HCT116 (cell line): Measurements from ENCODE around the gene SLC7A11. TPM values are rescaled to one million over a fixed set of nuclear protein-coding genes. Genes with fewer than 3 reads are reported as not detected.
A peak's percentile ranks its signal among the peaks of the same experiment; 100 is the strongest.

ENCODE experiments used
- ATAC-seq: fragments of 200-7000 bp; cut with Tn5 transposase; 2 replicates; pipeline ENCODE4 v1.9.1; 2020; ENCODE audit warnings: mild to moderate bottlenecking, moderate library complexity
- BruUV-seq: library from RNA; stranded (reverse); fragments of 400-500 nt; replicated peaks from 2 replicates; lab custom pipeline; 2021; lab: Mats Ljungman, UMichigan
- CTCF ChIA-PET: fragments of 300-600 bp; sonication (Branson Sonifier 250); formaldehyde crosslinking; loops from one replicate; lab custom pipeline; 2021; ENCODE audit warnings: antibody characterized with exemption; lab: Charles Lee
- POLR2A ChIA-PET: fragments of 300-600, 350-600 bp; sonication (Branson Sonifier 250); formaldehyde crosslinking; loops from one replicate; lab custom pipeline; 2021; ENCODE audit warnings: antibody characterized with exemption; lab: Charles Lee
- RAD21 ChIA-PET, 2 experiments: fragments of 300-600 bp; sonication (Branson Sonifier 250); formaldehyde crosslinking; loops; one replicate each; lab custom pipeline; 2023; ENCODE audit warnings: low total read pairs in 2 of 2; ENCODE audit not compliant: uncharacterized antibody in 2 of 2, unreplicated experiment in 2 of 2, low non-redundant PET in 1 of 2; lab: Charles Lee
- DNase-seq: peaks from one replicate; pipeline ENCODE4 v3.0.0-alpha.2; 2010; ENCODE audit warnings: low read depth, low spot score
- H2AFZ ChIP-seq: fragments of 200-600 bp; shearing (Covaris generic), sonication (generic); 2 replicates; pipeline ENCODE4 v1.6.1; 2017; ENCODE audit warnings: low read depth, mixed run types, mixed read lengths, antibody characterized with exemption, low read length; ENCODE audit not compliant: poor library complexity, severe bottlenecking
- H3K27ac ChIP-seq: 2 replicates; pipeline ENCODE4 v1.5.1; 2012; ENCODE audit warnings: low read depth, low read length
- H3K27me3 ChIP-seq: fragments of 200-600 bp; sonication (generic); 2 replicates; pipeline ENCODE4 v1.6.1; 2016; ENCODE audit warnings: mixed run types, low read length, mixed read lengths; ENCODE audit not compliant: insufficient read depth
- H3K36me3 ChIP-seq, 2 experiments: fragments of 200-500 bp in 1 of 2; fragments of 200-600 bp in 1 of 2; sonication (Bioruptor generic) in 1 of 2; sonication (generic) in 1 of 2; 2 replicates each; pipeline versions ENCODE4 v1.5.1 to v1.6.1; 2014 to 2016; ENCODE audit warnings: low read length in 2 of 2, inconsistent platforms in 1 of 2, mixed read lengths in 1 of 2, mixed run types in 1 of 2; ENCODE audit not compliant: insufficient read depth in 2 of 2, control insufficient read depth in 1 of 2
- H3K4me1 ChIP-seq, 2 experiments: fragments of 200-600 bp in 1 of 2; sonication (generic) in 1 of 2; 2 replicates each; pipeline versions ENCODE4 v1.5.1 to v1.6.1; 2012 to 2017; ENCODE audit warnings: low read length in 2 of 2, inconsistent platforms in 1 of 2, mild to moderate bottlenecking in 1 of 2, mixed read lengths in 1 of 2, mixed run types in 1 of 2, moderate library complexity in 1 of 2; ENCODE audit not compliant: insufficient read depth in 2 of 2, control insufficient read depth in 1 of 2
- H3K4me2 ChIP-seq: fragments of 200-600 bp; sonication (generic); 2 replicates; pipeline ENCODE4 v1.6.1; 2017; ENCODE audit warnings: mixed run types, low read length, mixed read lengths
- H3K4me3 ChIP-seq, 2 experiments: fragments of 200-600 bp in 1 of 2; sonication (generic) in 1 of 2; replicated peaks in 1 of 2; 2 replicates each; pipeline ENCODE4 v1.5.1; 2011 to 2016; ENCODE audit warnings: low read length in 2 of 2, control low read depth in 1 of 2, low read depth in 1 of 2, mild to moderate bottlenecking in 1 of 2, mixed read lengths in 1 of 2, mixed run types in 1 of 2
- H3K79me2 ChIP-seq: fragments of 200-600 bp; sonication (generic); 2 replicates; pipeline ENCODE4 v1.6.1; 2017; ENCODE audit warnings: mild to moderate bottlenecking, mixed run types, low read length, moderate library complexity, mixed read lengths; ENCODE audit not compliant: insufficient read depth
- H3K9ac ChIP-seq: fragments of 200-600 bp; sonication (generic); 2 replicates; pipeline ENCODE4 v1.6.1; 2016; ENCODE audit warnings: low read length, mixed read lengths
- H3K9me2 ChIP-seq: fragments of 200-600 bp; sonication (generic), shearing (Covaris generic); 2 replicates; pipeline ENCODE4 v1.6.1; 2017; ENCODE audit warnings: mixed run types, mild to moderate bottlenecking, moderate library complexity; ENCODE audit not compliant: insufficient read depth
- H3K9me3 ChIP-seq, 2 experiments: fragments of 200-500 bp in 1 of 2; fragments of 200-600 bp in 1 of 2; sonication (Bioruptor generic) in 1 of 2; sonication (generic) in 1 of 2; 2 replicates each; pipeline ENCODE4 v1.6.1; 2014 to 2017; ENCODE audit warnings: low read length in 2 of 2, mixed read lengths in 2 of 2, inconsistent platforms in 1 of 2, low read depth in 1 of 2, mild to moderate bottlenecking in 1 of 2, mixed run types in 1 of 2, moderate library complexity in 1 of 2; ENCODE audit not compliant: control insufficient read depth in 1 of 2, insufficient read depth in 1 of 2
- H4K20me1 ChIP-seq: fragments of 200-600 bp; sonication (generic), shearing (Covaris generic); 2 replicates; pipeline ENCODE4 v1.6.1; 2017; ENCODE audit warnings: mixed run types, mild to moderate bottlenecking, moderate library complexity; ENCODE audit not compliant: insufficient read depth
- CBX3 ChIP-seq: IDR thresholded peaks from 2 replicates; pipeline ENCODE4 v1.6.1; 2012; ENCODE audit warnings: low read depth
- CEBPB ChIP-seq: IDR thresholded peaks from 2 replicates; pipeline ENCODE4 v1.6.1; 2012; ENCODE audit warnings: low read depth
- EGR1 ChIP-seq: IDR thresholded peaks from 2 replicates; pipeline ENCODE4 v1.6.1; 2012; ENCODE audit warnings: low read depth
- EZH2 ChIP-seq: fragments of 200-600 bp; sonication (generic); IDR thresholded peaks from 2 replicates; pipeline ENCODE4 v1.6.1; 2017; ENCODE audit warnings: antibody characterized with exemption, mixed run types
- FOSL1 ChIP-seq: IDR thresholded peaks from 2 replicates; pipeline ENCODE4 v1.6.1; 2012; ENCODE audit warnings: low read depth
- JUND ChIP-seq: IDR thresholded peaks from 2 replicates; pipeline ENCODE4 v1.6.1; 2012
- POLR2A ChIP-seq: IDR thresholded peaks from 2 replicates; pipeline ENCODE4 v1.7.0; 2011; ENCODE audit warnings: borderline replicate concordance; ENCODE audit not compliant: insufficient read depth, insufficient read length; ENCODE audit errors: extremely low read depth
- POLR2AphosphoS5 ChIP-seq: IDR thresholded peaks from 2 replicates; pipeline ENCODE4 v1.6.1; 2011; ENCODE audit warnings: mild to moderate bottlenecking, low read depth, low read length, moderate library complexity
- RAD21 ChIP-seq: IDR thresholded peaks from 2 replicates; pipeline ENCODE4 v1.6.1; 2012; ENCODE audit warnings: low read depth, mild to moderate bottlenecking
- SIN3A ChIP-seq: IDR thresholded peaks from 2 replicates; pipeline ENCODE4 v1.6.1; 2012; ENCODE audit warnings: low read depth
- SP1 ChIP-seq: IDR thresholded peaks from 2 replicates; pipeline ENCODE4 v1.6.1; 2012; ENCODE audit warnings: low read depth
- SRF ChIP-seq: IDR thresholded peaks from 2 replicates; pipeline ENCODE4 v1.6.1; 2012; ENCODE audit warnings: low read depth
- TCF7L2 ChIP-seq: IDR thresholded peaks from 2 replicates; pipeline ENCODE4 v1.7.0; 2011; ENCODE audit warnings: borderline replicate concordance, inconsistent platforms; ENCODE audit not compliant: insufficient read depth, insufficient read length; ENCODE audit errors: extremely low read depth
- YY1 ChIP-seq: IDR thresholded peaks from 2 replicates; pipeline ENCODE4 v1.6.1; 2011; ENCODE audit warnings: low read length, low read depth, moderate library complexity, mild to moderate bottlenecking; ENCODE audit not compliant: insufficient replicate concordance; ENCODE audit errors: extremely low read depth
- ZNF274 ChIP-seq: fragments of 200-500 bp; sonication (Bioruptor generic); IDR thresholded peaks from 2 replicates; pipeline ENCODE4 v1.6.1; 2014; ENCODE audit warnings: mild to moderate bottlenecking, low read depth, low read length, inconsistent platforms
- intact Hi-C: fragments of 100-400 bp; cut with micrococcal nuclease; formaldehyde crosslinking; loops from 2 replicates; pipeline ENCODE4 v1.10.0; 2022
- total RNA-seq: library from RNA; stranded (reverse); gene quantifications from one replicate; pipeline ENCODE4 v1.2.1, GENCODE V29; 2021; ENCODE audit not compliant: unreplicated experiment
- TF ChIP-seq, protein P1 (sequence below): IDR thresholded peaks from 2 replicates; pipeline ENCODE4 v1.6.1; 2012
- TF ChIP-seq, protein P2 (sequence below): IDR thresholded peaks from 2 replicates; pipeline ENCODE4 v1.6.1; 2012; ENCODE audit warnings: low read depth
- TF ChIP-seq, protein P3 (sequence below): IDR thresholded peaks from 2 replicates; pipeline ENCODE4 v1.6.1; 2012
- TF ChIP-seq, protein P4 (sequence below), 3 experiments: fragments of 200-600 bp in 1 of 3; sonication (generic) in 1 of 3; IDR thresholded peaks in 2 of 3; conservative IDR thresholded peaks in 1 of 3; 2 replicates each; pipeline ENCODE4 v1.5.1; 2012 to 2017; ENCODE audit warnings: low read depth in 2 of 3, low read length in 2 of 3, antibody characterized with exemption in 1 of 3, borderline replicate concordance in 1 of 3, control low read depth in 1 of 3, mild to moderate bottlenecking in 1 of 3, mixed read lengths in 1 of 3, mixed run types in 1 of 3, moderate library complexity in 1 of 3; ENCODE audit not compliant: insufficient read depth in 1 of 3

Gene SLC7A11
- total RNA-seq, 1 experiment from 2014 or later = 45.8 TPM

DNA sequence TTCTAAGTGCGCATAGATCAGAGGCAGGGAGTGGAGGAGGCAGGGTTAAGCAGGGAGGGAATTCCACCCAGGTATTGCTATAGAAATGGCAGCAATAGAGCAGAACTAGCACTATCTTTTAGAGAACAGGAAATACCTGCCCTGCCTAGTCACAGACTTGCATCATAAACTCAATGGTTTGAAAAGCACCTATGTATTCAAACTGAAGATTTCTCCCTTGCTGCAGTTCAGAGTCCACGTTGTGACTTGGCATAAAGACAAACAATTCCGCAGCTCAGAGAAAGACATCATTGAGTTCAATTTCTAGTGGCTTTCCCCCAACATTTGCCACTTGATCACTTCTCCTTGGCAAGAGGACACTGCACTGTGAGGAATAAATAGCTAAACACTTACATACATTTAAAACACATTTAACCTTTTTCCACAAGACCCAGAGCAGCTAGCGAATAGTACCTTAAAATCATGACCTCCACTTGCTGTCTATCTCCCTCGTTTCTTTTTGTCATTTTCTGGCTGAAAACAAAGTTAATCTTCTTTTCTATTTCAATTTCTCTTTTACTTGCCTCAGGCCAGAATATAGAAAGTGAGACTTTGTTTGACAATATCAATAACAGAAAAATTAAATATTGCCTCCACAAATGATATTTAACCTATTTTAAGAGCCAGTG, 42.4 kb downstream of the SLC7A11 start:
- CTCF ChIA-PET = interaction anchor here (1.5 kb wide), 1 partner anchor 17 kb away, joined by 3 read pairs; no protein-coding TSS in a partner anchor
- intact Hi-C loops = no loop called here
- Histone ChIP-seq H3K4me2 (peak overlapping the region; percentile 70), H4K20me1 (no peaks in the 10 kb centered on the region), H3K36me3 (no peaks in the 10 kb centered on the region), H3K79me2 (no peaks in the 10 kb centered on the region), H3K27me3 (no peaks in the 10 kb centered on the region), H3K4me3 (peak overlapping the region in 1 of 2 experiments; percentile 23; a peak in 3 of 4 replicates), H3K9me3 (no peaks in the 10 kb centered on the region), H3K27ac (peak overlapping the region; percentile 62), H3K4me1 (peaks cover 11 to 37% of the 10 kb centered on the region in 2 experiments; a peak in 3 of 4 replicates), H3K9me2 (no peaks in the 10 kb centered on the region; the same call in 1 of the 2 replicates), H3K9ac (peak overlapping the region; percentile 52), H2AFZ (peak overlapping the region; percentile 71)
- ATAC-seq (peak; percentile 88), DNase-seq (peak; percentile 85)
- TSS peak; percentile 99 for BruUV-seq
- RAD21 ChIA-PET = no interaction called here
- POLR2A ChIA-PET = no interaction called here
- TF ChIP-seq JUND (peak; percentile 71; the same call in 1 of the 2 replicates), SRF (peak; percentile 62; the same call in 1 of the 2 replicates), YY1 (peak; percentile 44), TCF7L2 (no peak), EGR1 (peak; percentile 23; the same call in 1 of the 2 replicates), ZNF274 (no peak), CBX3 (peak; percentile 94), FOSL1 (peak; percentile 70), SP1 (peak; percentile 89), EZH2 (no peak), SIN3A (peak; percentile 62; the same call in 1 of the 2 replicates), POLR2AphosphoS5 (peak; percentile 65), CEBPB (peak; percentile 95), POLR2A (no peak), RAD21 (peak; percentile 34)
- TF ChIP-seq, protein P1, sequence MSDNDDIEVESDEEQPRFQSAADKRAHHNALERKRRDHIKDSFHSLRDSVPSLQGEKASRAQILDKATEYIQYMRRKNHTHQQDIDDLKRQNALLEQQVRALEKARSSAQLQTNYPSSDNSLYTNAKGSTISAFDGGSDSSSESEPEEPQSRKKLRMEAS = peak; percentile 81
- TF ChIP-seq, protein P2, sequence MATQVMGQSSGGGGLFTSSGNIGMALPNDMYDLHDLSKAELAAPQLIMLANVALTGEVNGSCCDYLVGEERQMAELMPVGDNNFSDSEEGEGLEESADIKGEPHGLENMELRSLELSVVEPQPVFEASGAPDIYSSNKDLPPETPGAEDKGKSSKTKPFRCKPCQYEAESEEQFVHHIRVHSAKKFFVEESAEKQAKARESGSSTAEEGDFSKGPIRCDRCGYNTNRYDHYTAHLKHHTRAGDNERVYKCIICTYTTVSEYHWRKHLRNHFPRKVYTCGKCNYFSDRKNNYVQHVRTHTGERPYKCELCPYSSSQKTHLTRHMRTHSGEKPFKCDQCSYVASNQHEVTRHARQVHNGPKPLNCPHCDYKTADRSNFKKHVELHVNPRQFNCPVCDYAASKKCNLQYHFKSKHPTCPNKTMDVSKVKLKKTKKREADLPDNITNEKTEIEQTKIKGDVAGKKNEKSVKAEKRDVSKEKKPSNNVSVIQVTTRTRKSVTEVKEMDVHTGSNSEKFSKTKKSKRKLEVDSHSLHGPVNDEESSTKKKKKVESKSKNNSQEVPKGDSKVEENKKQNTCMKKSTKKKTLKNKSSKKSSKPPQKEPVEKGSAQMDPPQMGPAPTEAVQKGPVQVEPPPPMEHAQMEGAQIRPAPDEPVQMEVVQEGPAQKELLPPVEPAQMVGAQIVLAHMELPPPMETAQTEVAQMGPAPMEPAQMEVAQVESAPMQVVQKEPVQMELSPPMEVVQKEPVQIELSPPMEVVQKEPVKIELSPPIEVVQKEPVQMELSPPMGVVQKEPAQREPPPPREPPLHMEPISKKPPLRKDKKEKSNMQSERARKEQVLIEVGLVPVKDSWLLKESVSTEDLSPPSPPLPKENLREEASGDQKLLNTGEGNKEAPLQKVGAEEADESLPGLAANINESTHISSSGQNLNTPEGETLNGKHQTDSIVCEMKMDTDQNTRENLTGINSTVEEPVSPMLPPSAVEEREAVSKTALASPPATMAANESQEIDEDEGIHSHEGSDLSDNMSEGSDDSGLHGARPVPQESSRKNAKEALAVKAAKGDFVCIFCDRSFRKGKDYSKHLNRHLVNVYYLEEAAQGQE = no peak
- TF ChIP-seq, protein P3, sequence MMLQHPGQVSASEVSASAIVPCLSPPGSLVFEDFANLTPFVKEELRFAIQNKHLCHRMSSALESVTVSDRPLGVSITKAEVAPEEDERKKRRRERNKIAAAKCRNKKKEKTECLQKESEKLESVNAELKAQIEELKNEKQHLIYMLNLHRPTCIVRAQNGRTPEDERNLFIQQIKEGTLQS = peak; percentile 83
- TF ChIP-seq, protein P4, sequence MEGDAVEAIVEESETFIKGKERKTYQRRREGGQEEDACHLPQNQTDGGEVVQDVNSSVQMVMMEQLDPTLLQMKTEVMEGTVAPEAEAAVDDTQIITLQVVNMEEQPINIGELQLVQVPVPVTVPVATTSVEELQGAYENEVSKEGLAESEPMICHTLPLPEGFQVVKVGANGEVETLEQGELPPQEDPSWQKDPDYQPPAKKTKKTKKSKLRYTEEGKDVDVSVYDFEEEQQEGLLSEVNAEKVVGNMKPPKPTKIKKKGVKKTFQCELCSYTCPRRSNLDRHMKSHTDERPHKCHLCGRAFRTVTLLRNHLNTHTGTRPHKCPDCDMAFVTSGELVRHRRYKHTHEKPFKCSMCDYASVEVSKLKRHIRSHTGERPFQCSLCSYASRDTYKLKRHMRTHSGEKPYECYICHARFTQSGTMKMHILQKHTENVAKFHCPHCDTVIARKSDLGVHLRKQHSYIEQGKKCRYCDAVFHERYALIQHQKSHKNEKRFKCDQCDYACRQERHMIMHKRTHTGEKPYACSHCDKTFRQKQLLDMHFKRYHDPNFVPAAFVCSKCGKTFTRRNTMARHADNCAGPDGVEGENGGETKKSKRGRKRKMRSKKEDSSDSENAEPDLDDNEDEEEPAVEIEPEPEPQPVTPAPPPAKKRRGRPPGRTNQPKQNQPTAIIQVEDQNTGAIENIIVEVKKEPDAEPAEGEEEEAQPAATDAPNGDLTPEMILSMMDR (IDR thresholded peaks at IDR 0.05 in 2 of 3, conservative IDR thresholded peaks at IDR 0.05 in 1 of 3; ENCODE audit: borderline replicate concordance in 1 of 3, insufficient read depth in 1 of 3, low read depth in 2 of 3, low read length in 2 of 3) = no peak
